Esophagus squamous epithelium (tissue), 5 donors: ENCODE data around the gene CDK5RAP2. TPM values are rescaled to one million over a fixed set of nuclear protein-coding genes. Genes with fewer than 3 reads are reported as not detected.

Source experiments
- DNase-seq: peaks from one replicate; lab custom pipeline; 2025; lab: John Stamatoyannopoulos, UW
- H3K27ac ChIP-seq, 4 donors: fragments of 200-600 bp; sonication (generic); one replicate each; pipeline ENCODE4 v1.5.1; 2016 to 2019; ENCODE audit warnings: mild to moderate bottlenecking in 1 of 4
- H3K27me3 ChIP-seq, 4 donors: fragments of 200-600 bp; sonication (generic); 1 replicate in 3 of 4; 2 replicates in 1 of 4; pipeline versions ENCODE4 v1.5.1 to v1.6.0; 2017 to 2021; ENCODE audit warnings: antibody characterized with exemption in 1 of 4
- H3K36me3 ChIP-seq, 3 donors: fragments of 200-600 bp; sonication (generic); one replicate each; pipeline ENCODE4 v1.5.1; 2016 to 2019
- H3K4me1 ChIP-seq, 3 donors: fragments of 200-600 bp; sonication (generic); one replicate each; pipeline ENCODE4 v1.5.1; 2017 to 2019
- H3K4me3 ChIP-seq, 4 donors: fragments of 200-600 bp; sonication (generic); 1 replicate in 3 of 4; 2 replicates in 1 of 4; pipeline ENCODE4 v1.5.1; 2016 to 2019; ENCODE audit warnings: mild to moderate bottlenecking in 2 of 4, moderate library complexity in 1 of 4
- H3K9me3 ChIP-seq, 3 donors: fragments of 200-600 bp; sonication (generic); one replicate each; pipeline ENCODE4 v1.5.1; 2016 to 2019
- POLR2A ChIP-seq, 4 donors: fragments of 450-650 bp; IDR thresholded peaks; one replicate each; pipeline ENCODE4 v1.6.1; 2017; ENCODE audit warnings: antibody characterized with exemption in 4 of 4, mild to moderate bottlenecking in 4 of 4, moderate library complexity in 3 of 4
- WGBS, 2 donors: methylation state at CpG; one replicate each; pipeline ENCODE4 v1.1.5; 2018; 5-methylcytosine and 5-hydroxymethylcytosine counted together
- intact Hi-C: fragments of 100-400 bp; cut with DNase I; formaldehyde crosslinking; loops from one replicate; pipeline ENCODE4 v1.15.0; 2022
- total RNA-seq, 4 donors: library from RNA; depleted of rRNA; stranded (reverse); fragments of >200 nt; gene quantifications; one replicate each; pipeline ENCODE4 v1.1.0, GENCODE V29; 2016
- TF ChIP-seq, protein P1 (sequence below), 6 experiments: fragments of 450-650 bp in 4 of 6; fragments of 200-600 bp in 2 of 6; sonication (generic) in 2 of 6; IDR thresholded peaks; one replicate each; pipeline ENCODE4 v1.5.1; 2016 to 2019; ENCODE audit warnings: antibody characterized with exemption in 6 of 6, mild to moderate bottlenecking in 4 of 6, moderate library complexity in 4 of 6
- donor health status: DM: yes; HTN: yes; CAD: no.

CDK5RAP2 gene
- total RNA-seq, 4 donors from 2014 or later, result 23.2 to 41.2 (median 33.8) TPM

DNA sequence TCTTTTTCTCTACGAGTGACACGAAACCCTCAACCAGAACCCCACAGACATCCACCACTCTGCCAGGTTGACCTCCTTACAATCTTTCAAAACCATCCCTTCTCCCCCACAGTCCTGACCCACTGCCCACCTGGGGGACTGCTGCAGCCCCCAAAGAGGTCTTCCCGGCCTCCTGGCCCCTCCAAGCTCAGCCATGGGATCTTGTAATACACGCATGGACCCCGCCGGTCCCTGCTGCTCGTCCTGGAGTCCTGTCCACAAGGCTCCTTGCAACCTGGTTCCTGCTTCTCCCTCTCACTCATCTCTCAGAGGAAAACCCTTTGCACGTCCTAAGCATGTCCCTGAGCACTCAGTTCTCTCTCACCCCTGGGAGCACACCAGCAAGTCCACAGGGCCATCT is 187.3 kb downstream of the CDK5RAP2 start:
- WGBS, 2 donors, result 91 to 96% methylated on average over 8 of the region's 8 CpGs
- H3K27ac ChIP-seq, result no peak overlapping the region
- DNase-seq, result no peak
- no peaks in the 10 kb centered on the region for H3K9me3 ChIP-seq
- intact Hi-C loops, result no loop called here
- no peak overlapping the region for H3K4me3 ChIP-seq
- no peak for TF ChIP-seq POLR2A (IDR thresholded peaks at IDR 0.05)
- TF ChIP-seq, protein P1, sequence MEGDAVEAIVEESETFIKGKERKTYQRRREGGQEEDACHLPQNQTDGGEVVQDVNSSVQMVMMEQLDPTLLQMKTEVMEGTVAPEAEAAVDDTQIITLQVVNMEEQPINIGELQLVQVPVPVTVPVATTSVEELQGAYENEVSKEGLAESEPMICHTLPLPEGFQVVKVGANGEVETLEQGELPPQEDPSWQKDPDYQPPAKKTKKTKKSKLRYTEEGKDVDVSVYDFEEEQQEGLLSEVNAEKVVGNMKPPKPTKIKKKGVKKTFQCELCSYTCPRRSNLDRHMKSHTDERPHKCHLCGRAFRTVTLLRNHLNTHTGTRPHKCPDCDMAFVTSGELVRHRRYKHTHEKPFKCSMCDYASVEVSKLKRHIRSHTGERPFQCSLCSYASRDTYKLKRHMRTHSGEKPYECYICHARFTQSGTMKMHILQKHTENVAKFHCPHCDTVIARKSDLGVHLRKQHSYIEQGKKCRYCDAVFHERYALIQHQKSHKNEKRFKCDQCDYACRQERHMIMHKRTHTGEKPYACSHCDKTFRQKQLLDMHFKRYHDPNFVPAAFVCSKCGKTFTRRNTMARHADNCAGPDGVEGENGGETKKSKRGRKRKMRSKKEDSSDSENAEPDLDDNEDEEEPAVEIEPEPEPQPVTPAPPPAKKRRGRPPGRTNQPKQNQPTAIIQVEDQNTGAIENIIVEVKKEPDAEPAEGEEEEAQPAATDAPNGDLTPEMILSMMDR (IDR thresholded peaks at IDR 0.05), result no peak
- H3K4me1 ChIP-seq, result no peaks in the 10 kb centered on the region
- peaks cover 17 to 100% (median 36%) of the 10 kb centered on the region in 3 donors for H3K36me3 ChIP-seq
- no peaks in the 10 kb centered on the region for H3K27me3 ChIP-seq

DNA sequence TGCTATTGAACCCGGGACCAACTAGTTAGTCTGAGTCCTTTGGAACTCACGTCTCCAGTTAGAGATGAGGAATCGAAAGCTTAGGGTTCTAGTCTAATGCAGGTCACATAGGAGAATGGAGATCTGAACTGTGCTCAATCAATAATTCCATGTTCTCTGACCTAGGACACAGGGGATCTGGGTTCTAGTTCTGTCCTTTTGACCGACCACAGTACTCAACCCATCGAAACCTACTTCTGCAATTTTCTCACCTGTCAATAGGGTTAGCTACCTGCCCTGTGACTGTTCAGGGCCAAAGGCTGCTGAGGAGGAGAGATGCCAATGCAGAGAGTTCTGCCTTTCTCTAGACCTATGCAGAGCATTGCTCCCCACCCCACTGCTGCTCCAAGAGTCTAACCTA is 187.7 kb downstream of the CDK5RAP2 start:
- no peak for DNase-seq
- Histone ChIP-seq H3K36me3 (peaks cover 17 to 96% (median 36%) of the 10 kb centered on the region in 3 donors), H3K4me1 (no peaks in the 10 kb centered on the region), H3K27ac (no peak overlapping the region), H3K27me3 (no peaks in the 10 kb centered on the region), H3K4me3 (no peak overlapping the region), H3K9me3 (no peaks in the 10 kb centered on the region)
- WGBS, 2 donors, result 87 to 100% methylated on average over 5 of the region's 5 CpGs
- no peak for TF ChIP-seq POLR2A (IDR thresholded peaks at IDR 0.05)
- intact Hi-C loops, result no loop called here

DNA sequence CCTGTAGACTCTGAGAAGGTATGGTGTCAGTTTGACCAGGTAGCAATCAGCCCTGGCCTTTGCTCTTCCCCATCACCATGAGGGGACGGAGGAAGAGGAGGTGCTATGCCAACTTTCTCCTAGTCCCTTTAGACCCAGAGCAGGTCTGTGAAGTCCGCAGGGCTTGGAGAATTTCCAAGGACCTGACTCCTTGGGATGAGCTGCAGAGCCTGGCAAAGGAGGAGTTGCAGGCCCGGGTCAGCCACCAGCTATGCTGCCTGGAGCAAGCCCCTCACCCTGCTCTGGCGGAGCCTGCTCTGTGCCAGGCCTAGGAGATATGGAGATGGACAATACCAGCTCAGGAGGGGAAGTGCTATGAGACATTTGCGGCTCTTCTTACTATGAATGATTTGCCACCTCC is 188.3 kb downstream of the CDK5RAP2 start:
- Histone ChIP-seq H3K27me3 (no peaks in the 10 kb centered on the region), H3K4me3 (no peak overlapping the region), H3K4me1 (peaks cover 0 to 2% (median 0%) of the 10 kb centered on the region in 3 donors), H3K27ac (no peak overlapping the region), H3K9me3 (no peaks in the 10 kb centered on the region), H3K36me3 (peaks cover 17 to 90% (median 36%) of the 10 kb centered on the region in 3 donors)
- intact Hi-C loops, result no loop called here
- no peak for DNase-seq
- WGBS, 2 donors, result 86 to 100% methylated on average over 1 of the region's 5 CpGs
- TF ChIP-seq, protein P1 (IDR thresholded peaks at IDR 0.05), result no peak
- TF ChIP-seq POLR2A (IDR thresholded peaks at IDR 0.05), result no peak

DNA sequence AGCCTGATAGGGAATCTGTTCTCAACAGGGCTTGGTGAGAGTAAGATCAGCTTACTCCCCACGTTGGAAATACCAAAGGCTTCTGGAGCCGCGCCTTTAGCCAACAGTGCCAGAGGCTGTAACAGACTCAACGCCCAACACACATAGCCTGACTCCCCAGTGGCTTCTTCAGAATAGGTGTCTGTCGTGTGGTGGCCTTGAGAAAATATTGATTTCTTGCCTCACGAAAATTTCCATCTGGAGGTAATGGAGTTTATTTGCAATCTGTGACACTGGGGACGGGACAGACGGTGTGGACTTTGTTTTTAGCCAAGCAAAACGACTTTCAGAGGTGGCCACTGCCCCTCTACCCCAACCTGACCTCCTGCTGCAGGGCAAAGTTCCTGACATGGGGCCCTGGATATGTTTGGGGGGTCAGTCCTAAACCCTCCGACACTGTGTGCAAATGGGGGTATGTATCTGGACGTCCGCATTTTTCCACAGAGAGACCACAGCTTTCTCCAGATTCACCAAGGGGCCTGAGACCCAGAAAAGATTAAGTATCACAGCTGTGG is 189.3 kb downstream of the CDK5RAP2 start:
- H3K9me3 ChIP-seq, result no peaks in the 10 kb centered on the region
- peaks cover 0 to 11% (median 0%) of the 10 kb centered on the region in 3 donors for H3K4me1 ChIP-seq
- WGBS, 2 donors, result 85 to 87% methylated on average over 9 to 12 of the region's 12 CpGs
- TF ChIP-seq, protein P1 (IDR thresholded peaks at IDR 0.05), result no peak
- TF ChIP-seq POLR2A (IDR thresholded peaks at IDR 0.05), result no peak
- H3K36me3 ChIP-seq, result peaks cover 17 to 80% (median 36%) of the 10 kb centered on the region in 3 donors
- no peaks in the 10 kb centered on the region for H3K27me3 ChIP-seq
- no peak for DNase-seq
- no peak overlapping the region for H3K27ac ChIP-seq
- intact Hi-C loops, result no loop called here
- H3K4me3 ChIP-seq, result no peak overlapping the region

DNA sequence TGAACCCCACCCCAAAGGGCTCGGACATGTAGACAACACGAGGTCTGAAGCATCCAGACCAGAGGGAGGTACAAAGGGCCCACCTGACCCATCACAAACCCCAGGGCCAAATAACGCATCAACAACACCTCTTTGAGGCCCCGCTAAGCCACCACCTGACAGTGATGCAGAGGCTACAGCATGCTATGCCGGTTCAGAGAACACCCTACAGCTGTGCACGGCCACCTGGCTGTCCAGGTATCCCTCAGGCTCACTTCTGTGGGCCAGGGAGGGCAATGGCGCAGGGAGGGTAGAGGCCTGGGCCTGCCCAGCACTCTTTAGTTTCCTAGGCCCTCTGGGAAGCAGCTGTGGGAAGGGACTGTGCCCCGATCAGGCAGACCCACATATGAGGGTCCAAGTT is 190.1 kb downstream of the CDK5RAP2 start:
- WGBS, 2 donors, result 83 to 89% methylated on average over 6 to 7 of the region's 8 CpGs
- intact Hi-C loops, result no loop called here
- Histone ChIP-seq H3K4me1 (peaks cover 0 to 11% (median 0%) of the 10 kb centered on the region in 3 donors), H3K27me3 (no peaks in the 10 kb centered on the region), H3K27ac (no peak overlapping the region), H3K9me3 (no peaks in the 10 kb centered on the region), H3K36me3 (peaks cover 17 to 72% (median 36%) of the 10 kb centered on the region in 3 donors), H3K4me3 (no peak overlapping the region)
- TF ChIP-seq, protein P1 (IDR thresholded peaks at IDR 0.05), result no peak
- TF ChIP-seq POLR2A (IDR thresholded peaks at IDR 0.05), result no peak
- DNase-seq, result no peak
